ENCODE results near the gene COX14.
"Not testable (repeated sequence)": the region's sequence is repeated elsewhere in the genome, so short reads cannot be mapped to it uniquely, and the experiment has no call there.

Gene COX14

GRCh38 chr12:50111693-50112455, at the start of gene COX14:
Gene COX14, plus strand, starts transcription at chr12:50112236. Its CDS starts 7,808 bp downstream, at chr12:50120044.
- DNase-seq (ENCODE audit: low read depth in 1 of 2, low spot score in 1 of 2) = peak; percentile 98 to 99

- DNase-seq (ENCODE audit: low read depth in 1 of 2, low spot score in 1 of 2) = no peak
These were observed 49.1 kb upstream of the COX14 start for GRCh38 chr12:50062728-50063460.

DNA sequence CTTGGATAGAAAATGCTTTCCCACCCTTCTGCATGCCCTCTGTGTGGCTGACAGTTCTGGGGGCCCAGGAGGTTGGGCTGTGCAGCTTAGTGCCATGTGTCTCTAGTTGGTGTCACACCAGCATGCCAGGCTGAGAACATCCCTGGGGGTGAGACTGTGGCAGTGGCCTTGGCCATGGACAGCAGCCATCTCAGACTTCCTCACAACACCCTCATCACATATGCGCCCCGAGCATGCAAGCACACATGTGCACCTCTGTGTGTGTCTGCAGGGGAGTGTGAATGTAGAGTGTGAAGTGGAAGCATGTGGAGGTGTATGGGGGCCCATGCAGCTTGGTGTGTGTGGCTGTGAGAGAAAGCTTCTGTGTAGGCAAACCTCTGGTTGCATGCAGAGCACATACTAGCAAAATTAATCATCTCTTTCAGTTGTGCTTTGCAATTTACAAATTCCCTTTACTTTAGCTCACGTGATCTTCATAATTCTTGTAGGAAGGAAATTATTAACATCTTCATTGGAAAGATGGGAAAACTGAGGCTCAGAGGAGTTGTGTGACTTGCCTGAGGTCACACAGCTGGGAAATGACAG, 46.2 kb upstream of the COX14 start:
- no peak for DNase-seq (ENCODE audit: low read depth in 1 of 2, low spot score in 1 of 2)

- no peak for DNase-seq (ENCODE audit: low read depth in 1 of 2, low spot score in 1 of 2)
These were observed 45.6 kb upstream of the COX14 start for GRCh38 chr12:50066402-50066801.

- DNase-seq (ENCODE audit: low read depth in 1 of 2, low spot score in 1 of 2) = no peak
These were observed 43.0 kb upstream of the COX14 start for GRCh38 chr12:50069069-50069468.

GRCh38 chr12:50069539-50069938, 42.5 kb upstream of the COX14 start:
- no peak for DNase-seq (ENCODE audit: low read depth in 1 of 2, low spot score in 1 of 2)

DNA sequence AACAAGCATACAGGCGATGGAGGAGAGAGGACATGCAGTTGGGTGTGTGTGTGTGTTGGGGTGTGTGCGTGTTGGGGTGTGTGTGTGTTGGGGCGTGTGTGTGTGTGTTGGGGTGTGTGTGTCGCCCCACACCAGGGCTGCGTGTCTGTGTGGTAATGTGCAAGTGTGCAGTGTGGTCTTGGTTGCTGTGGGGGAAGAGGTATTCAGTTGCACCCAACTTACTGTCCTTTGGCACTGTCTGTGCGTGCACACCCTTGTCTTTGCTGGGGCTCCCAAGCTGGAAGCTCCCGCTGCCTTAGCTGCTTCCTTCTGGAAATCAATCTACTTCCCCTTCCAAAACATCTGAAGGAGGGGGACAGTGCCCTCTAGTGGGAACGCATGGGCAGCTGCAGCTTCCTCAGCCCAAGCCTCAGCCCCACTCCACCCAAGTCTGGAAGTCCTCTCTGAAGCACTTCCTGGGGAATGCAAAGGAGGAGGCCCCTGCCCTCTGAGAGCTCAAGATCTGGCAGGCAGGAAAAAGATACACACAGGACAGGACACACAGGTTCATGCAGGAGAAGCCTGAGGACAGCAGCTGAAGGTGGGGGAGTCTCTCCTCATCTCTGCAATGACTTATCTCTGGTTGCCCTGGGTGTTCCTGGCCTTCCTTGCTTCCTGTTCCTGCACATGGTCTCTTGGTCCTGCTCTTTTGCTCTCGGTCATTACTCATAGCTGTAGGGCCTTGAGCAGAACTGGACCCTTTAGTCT, 41.5 kb upstream of the COX14 start:
- peak in 1 of 2 donors; percentile 62 for DNase-seq (ENCODE audit: low read depth in 1 of 2, low spot score in 1 of 2)

GRCh38 chr12:50072198-50072907, 39.7 kb upstream of the COX14 start:
- no peak for DNase-seq (ENCODE audit: low read depth in 1 of 2, low spot score in 1 of 2)

DNA sequence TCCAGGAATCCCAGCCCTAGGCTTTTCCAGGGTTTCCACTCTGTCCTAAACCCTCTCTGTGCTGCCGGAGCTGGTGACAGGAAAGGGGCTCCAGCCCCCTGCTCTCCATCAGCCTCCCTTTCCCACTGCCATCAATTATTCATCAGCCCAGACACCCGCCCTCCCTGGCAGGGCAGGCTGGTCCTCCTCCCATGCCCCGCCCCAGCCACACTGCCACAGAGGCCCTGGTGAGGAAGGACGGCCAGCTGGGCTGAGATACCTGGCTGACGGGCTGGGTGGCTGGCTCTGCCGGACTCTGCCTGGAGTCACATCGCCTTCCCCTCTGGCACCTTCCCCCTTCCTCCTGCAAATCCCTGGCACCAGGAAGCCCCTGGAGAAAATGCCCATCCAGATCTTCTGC, 38.8 kb upstream of the COX14 start:
- DNase-seq (ENCODE audit: low read depth in 1 of 2, low spot score in 1 of 2) = no peak

DNA sequence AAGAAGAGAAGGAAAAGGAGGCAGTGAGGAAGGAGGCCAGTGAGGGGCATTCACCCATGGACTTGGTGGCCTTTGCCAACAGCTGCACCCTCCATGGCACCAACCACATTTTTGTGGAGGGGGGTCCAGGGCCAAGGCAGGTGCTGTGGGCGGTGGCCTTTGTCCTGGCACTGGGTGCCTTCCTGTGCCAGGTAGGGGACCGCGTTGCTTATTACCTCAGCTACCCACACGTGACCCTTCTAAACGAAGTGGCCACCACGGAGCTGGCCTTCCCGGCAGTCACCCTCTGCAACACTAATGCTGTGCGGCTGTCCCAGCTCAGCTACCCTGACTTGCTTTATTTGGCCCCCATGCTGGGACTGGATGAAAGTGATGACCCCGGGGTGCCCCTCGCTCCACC, 38.3 kb upstream of the COX14 start:
- DNase-seq (ENCODE audit: low read depth in 1 of 2, low spot score in 1 of 2) = no peak

DNA sequence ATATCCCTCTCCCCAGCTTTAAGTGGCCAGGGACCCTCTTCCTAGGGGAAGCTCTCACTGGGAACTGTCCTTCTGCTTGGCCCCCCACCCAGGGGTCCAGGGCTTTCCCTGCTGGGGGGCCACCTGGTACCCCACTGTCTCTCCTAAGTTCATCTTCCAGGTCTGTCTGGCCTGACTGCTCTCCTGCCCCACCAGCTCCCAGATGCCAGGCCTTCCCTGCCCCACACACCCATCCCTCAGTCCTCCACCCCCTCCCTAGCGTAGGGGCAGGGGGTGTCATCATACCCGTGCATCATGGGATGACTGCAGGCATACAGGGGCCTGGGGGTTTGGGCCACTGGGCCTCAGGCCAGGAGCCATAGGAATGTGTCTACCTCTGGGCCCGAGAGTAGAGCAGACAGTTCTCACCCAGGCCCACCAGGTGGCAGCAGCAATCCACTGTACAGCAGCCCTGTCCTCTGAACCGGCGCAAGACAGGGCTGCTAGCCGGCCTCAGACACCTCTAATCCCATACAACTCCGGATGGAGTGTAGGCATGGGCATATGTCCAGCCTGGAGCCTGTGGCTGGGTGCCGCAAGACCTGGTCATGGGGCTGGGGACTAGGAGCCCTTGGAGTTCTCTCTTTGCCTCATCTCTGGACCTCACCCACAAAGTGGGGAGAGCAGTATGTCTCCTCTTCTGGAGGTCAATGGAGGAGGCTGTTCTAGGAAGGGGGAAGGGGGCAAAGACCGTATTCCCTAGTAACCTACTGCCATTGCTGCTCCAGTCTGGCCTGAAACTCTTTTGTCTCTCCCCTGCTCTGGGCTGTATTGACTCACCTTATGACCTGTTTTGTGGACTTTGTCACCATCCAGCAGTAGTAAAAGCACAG, 36.9 kb upstream of the COX14 start:
- peak; percentile 64 to 71 for DNase-seq (ENCODE audit: low read depth in 1 of 2, low spot score in 1 of 2)

DNA sequence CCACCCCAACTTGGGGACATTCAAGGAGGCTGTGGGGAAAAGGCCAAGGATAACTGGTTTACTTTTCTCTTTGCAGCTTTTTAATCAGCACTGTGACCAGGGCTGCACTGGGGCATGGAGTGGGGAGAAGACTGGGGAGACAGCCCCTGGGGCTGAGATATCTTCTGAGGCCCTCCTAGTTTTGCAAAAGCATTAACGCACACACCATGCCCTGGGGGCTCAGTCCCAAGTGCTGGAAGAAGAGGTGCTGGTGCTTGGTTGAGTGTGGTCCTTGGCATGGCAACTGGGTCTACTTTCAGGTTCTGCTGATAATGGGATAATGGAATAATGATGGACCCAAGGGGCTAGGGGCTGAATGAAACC, 36.2 kb upstream of the COX14 start:
- DNase-seq (ENCODE audit: low read depth in 1 of 2, low spot score in 1 of 2) = no peak

DNA sequence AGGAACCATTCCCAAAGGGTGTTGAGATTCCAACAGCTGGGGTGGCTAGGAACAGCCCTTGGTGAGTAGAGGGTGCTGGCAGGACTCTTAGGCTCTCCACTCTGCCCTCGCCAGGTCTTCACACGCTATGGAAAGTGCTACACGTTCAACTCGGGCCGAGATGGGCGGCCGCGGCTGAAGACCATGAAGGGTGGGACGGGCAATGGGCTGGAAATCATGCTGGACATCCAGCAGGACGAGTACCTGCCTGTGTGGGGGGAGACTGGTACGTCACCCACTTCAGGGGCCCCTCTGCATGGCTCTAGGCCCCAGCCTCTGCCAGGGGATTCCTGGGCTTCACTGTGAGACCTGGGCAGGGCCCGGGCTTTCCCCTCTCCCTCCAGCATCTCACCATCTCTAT, 34.9 kb upstream of the COX14 start:
- no peak for DNase-seq (ENCODE audit: low read depth in 1 of 2, low spot score in 1 of 2)

- no peak for DNase-seq (ENCODE audit: low read depth in 1 of 2, low spot score in 1 of 2)
These were observed 33.8 kb upstream of the COX14 start for GRCh38 chr12:50078281-50078680.

DNA sequence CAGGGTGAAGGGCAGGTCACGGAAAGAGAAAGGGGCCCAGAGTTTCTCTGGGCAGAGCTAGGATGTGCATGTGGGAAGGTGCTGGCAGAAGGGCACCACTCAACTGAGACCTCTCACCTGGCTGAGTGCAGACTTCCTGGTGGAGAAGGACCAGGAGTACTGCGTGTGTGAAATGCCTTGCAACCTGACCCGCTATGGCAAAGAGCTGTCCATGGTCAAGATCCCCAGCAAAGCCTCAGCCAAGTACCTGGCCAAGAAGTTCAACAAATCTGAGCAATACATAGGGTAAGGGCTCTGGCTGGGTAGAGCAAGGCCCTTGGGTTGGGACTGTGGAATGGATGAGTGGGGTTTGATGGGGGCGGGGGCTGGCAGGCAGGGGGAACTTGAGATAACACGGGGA, 32.3 kb upstream of the COX14 start:
- DNase-seq (ENCODE audit: low read depth in 1 of 2, low spot score in 1 of 2) = no peak

DNA sequence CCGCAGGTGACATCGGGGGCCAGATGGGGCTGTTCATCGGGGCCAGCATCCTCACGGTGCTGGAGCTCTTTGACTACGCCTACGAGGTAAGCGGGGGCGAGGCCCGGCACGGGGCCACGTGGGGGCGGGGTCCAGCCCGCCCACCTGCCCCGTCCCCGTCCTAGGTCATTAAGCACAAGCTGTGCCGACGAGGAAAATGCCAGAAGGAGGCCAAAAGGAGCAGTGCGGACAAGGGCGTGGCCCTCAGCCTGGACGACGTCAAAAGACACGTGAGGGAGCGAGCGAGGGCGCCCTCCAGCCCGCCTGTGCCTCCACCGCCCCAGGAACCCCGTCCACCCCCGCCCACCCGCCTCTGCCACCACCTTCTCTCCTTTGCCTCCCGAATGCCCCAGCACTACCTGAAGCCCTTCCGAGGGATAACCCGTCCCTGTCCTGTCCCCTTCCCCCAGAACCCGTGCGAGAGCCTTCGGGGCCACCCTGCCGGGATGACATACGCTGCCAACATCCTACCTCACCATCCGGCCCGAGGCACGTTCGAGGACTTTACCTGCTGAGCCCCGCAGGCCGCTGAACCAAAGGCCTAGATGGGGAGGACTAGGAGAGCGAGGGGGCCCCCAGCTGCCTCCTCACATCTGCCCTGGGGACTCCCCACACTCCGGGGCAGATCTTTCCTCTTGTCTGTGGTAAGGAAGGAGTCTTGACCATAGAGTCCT, 30.8 kb upstream of the COX14 start:
- no peak for DNase-seq (ENCODE audit: low read depth in 1 of 2, low spot score in 1 of 2)

DNA sequence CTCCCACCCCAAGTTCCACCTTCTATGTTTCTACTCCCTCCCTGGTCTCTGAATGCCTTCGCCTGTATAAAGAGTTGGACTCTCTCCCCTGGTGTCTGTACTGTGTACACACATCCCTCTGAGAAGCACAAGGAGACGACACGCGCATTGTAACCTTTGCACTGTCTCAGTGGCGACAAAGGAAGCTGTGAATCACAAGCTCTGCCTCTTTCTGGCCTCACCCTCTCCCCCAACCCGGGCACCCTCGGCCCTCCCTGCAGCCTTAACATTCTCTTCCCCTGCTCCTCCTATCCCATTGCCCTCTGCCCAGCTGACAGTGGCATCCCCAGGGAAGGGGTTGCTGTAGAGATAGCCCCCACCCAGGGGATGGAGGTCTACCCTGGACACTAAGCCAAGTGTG, 29.4 kb upstream of the COX14 start:
- no peak for DNase-seq (ENCODE audit: low read depth in 1 of 2, low spot score in 1 of 2)

GRCh38 chr12:50083301-50083700, 28.7 kb upstream of the COX14 start:
- no peak for DNase-seq (ENCODE audit: low read depth in 1 of 2, low spot score in 1 of 2)

DNA sequence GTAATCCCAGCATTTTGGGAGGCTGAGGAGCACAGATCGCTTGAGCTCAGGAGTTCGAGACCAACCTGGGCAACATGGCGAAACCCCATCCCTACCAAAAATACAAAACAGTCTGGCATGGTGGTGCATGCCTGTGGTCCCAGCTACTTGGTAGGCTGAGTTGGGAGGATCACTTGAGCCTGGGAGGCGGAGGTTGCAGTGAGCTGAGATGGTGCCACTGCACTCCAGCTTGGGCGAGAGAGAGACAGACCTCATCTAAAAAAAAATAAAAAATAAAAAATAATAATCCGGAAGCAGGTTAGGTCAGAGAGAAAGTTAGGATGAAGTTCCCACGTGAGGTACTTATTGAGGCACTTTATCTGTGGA, 27.6 kb upstream of the COX14 start:
- DNase-seq (ENCODE audit: low read depth in 1 of 2, low spot score in 1 of 2) = not testable (repeated sequence)
